K562 (cell line): ENCODE results near the gene HSD11B1. TPM values are rescaled to one million over a fixed set of nuclear protein-coding genes. Genes with fewer than 3 reads are reported as not detected.

Source experiments
- AFF4 ChIP-seq: sonication (generic); formaldehyde crosslinking; IDR thresholded peaks from 2 replicates; pipeline ENCODE4 v1.8.0; 2023; ENCODE audit warnings: mild to moderate bottlenecking, missing genetic modification reagents
- CHCHD3 ChIP-seq: fragments of 250-450 bp; sonication (Bioruptor Pico); IDR thresholded peaks from 2 replicates; pipeline ENCODE4 v2.1.2; 2022; ENCODE audit warnings: mild to moderate bottlenecking
- HEY1 ChIP-seq: fragments of 250-450 bp; sonication (Bioruptor Pico); IDR thresholded peaks from 2 replicates; pipeline ENCODE4 v1.5.0; 2020; ENCODE audit warnings: mild to moderate bottlenecking, moderate library complexity, borderline replicate concordance
- HLTF ChIP-seq: fragments of 450-650 bp; IDR thresholded peaks from 2 replicates; pipeline ENCODE4 v1.6.1; 2016
- HOXB6 ChIP-seq: fragments of 250-450 bp; sonication (Bioruptor Pico); IDR thresholded peaks from 2 replicates; pipeline ENCODE4 v1.5.1; 2022; ENCODE audit warnings: mild to moderate bottlenecking, borderline replicate concordance
- IRF2 ChIP-seq: sonication (generic); formaldehyde crosslinking; IDR thresholded peaks from 2 replicates; pipeline ENCODE4 v1.8.1; 2022; ENCODE audit warnings: mild to moderate bottlenecking, missing genetic modification reagents
- MGA ChIP-seq: fragments of 450-650 bp; IDR thresholded peaks from 2 replicates; pipeline ENCODE4 v1.6.1; 2016; ENCODE audit warnings: mild to moderate bottlenecking, moderate library complexity
- NFE2L1 ChIP-seq: fragments of 450-650 bp; IDR thresholded peaks from 2 replicates; pipeline ENCODE4 v1.6.1; 2016; ENCODE audit warnings: missing genetic modification characterization, low read depth, mild to moderate bottlenecking, missing compliant biosample characterization, moderate library complexity, borderline replicate concordance
- RUNX1 ChIP-seq: sonication (generic); IDR thresholded peaks from 2 replicates; pipeline ENCODE4 v1.6.1; 2016; ENCODE audit warnings: antibody characterized with exemption, low read depth
- SIN3B ChIP-seq: fragments of 450-650 bp; IDR thresholded peaks from 2 replicates; pipeline ENCODE4 v1.6.1; 2017; ENCODE audit warnings: low read depth, mild to moderate bottlenecking, moderate library complexity
- ZNF354B ChIP-seq: fragments of 250-450 bp; sonication (Bioruptor Pico); IDR thresholded peaks from 2 replicates; pipeline ENCODE4 v1.4.0; 2020
- polyA plus RNA-seq, 8 experiments: library from polyadenylated mRNA; depleted of rRNA in 4 of 8; stranded (reverse) in 5 of 8; unstranded in 3 of 8; fragments of >200 nt; fragmentation: Nextera tagmentation in 2 of 8; fragmentation: Illumina TruSeq in 1 of 8; extraction: Ambion mirVana in 2 of 8; extraction: Trizol in 1 of 8; gene quantifications; 2 replicates each; pipeline versions ENCODE4 v1.2.1 to v1.2.3, GENCODE V29; 2011 to 2014; ENCODE audit warnings: inconsistent platforms in 1 of 8, missing spikeins in 1 of 8
- total RNA-seq, 7 experiments: library from RNA; depleted of rRNA in 6 of 7; stranded (reverse); fragments of >200 nt in 6 of 7; fragmentation: Illumina TruSeq in 2 of 7; extraction: Trizol in 2 of 7; gene quantifications; 2 replicates each; pipeline versions ENCODE4 v1.2.1 to v1.2.3, GENCODE V29; 2011 to 2021; ENCODE audit warnings: low replicate concordance in 1 of 7

The HSD11B1 gene
- total and polyA plus RNA-seq, 9 of the 15 experiments (the other 6 are each of a cell fraction or from before 2014, with no cell fraction given), result 0.04 to 0.16 TPM; not detected in 7

- TF ChIP-seq MGA, result no peak; the same call in 1 of the 2 replicates
- no peak for TF ChIP-seq CHCHD3
- TF ChIP-seq HLTF, result peak; percentile 15; the same call in 1 of the 2 replicates
- no peak for TF ChIP-seq HEY1 (CRISPR knock-in tag)
- TF ChIP-seq NFE2L1, result no peak
- TF ChIP-seq RUNX1, result no peak
- TF ChIP-seq SIN3B, result no peak
- no peak for TF ChIP-seq HOXB6
- TF ChIP-seq IRF2 (CRISPR knock-in tag), result no peak
- TF ChIP-seq AFF4, result no peak; the same call in 1 of the 2 replicates
- TF ChIP-seq ZNF354B (CRISPR knock-in tag), result no peak
Measured at GRCh38 chr1:209747580-209748262, 43.1 kb downstream of the HSD11B1 start (continued).
